Aorta (tissue), 5 donors: ENCODE data around the gene AMIGO1. TPM values are rescaled to one million over a fixed set of nuclear protein-coding genes. Genes with fewer than 3 reads are reported as not detected.

Experiments used
- ATAC-seq: fragments of 200-7000 bp; cut with Tn5 transposase; one replicate; pipeline ENCODE4 v1.9.1; 2022; ENCODE audit warnings: moderate library complexity; ENCODE audit not compliant: low FRiP score
- DNase-seq, 2 donors: peaks; one replicate each; pipeline ENCODE4 v3.0.0-alpha.2; 2020
- H3K27ac ChIP-seq, 2 donors: one replicate each; pipeline ENCODE4 v1.5.1; 2013; ENCODE audit warnings: low read length in 2 of 2, mild to moderate bottlenecking in 2 of 2, moderate library complexity in 2 of 2, control low read depth in 1 of 2, inconsistent platforms in 1 of 2, low read depth in 1 of 2
- H3K27me3 ChIP-seq, 2 donors: one replicate each; pipeline ENCODE4 v1.6.1; 2013; ENCODE audit warnings: control low read depth in 1 of 2, low read length in 1 of 2, mild to moderate bottlenecking in 1 of 2, moderate library complexity in 1 of 2; ENCODE audit not compliant: insufficient read depth in 2 of 2, control insufficient read depth in 1 of 2
- H3K36me3 ChIP-seq, 2 donors: one replicate each; pipeline ENCODE4 v1.6.1; 2013; ENCODE audit warnings: control low read depth in 1 of 2, low read length in 1 of 2, mild to moderate bottlenecking in 1 of 2; ENCODE audit not compliant: insufficient read depth in 2 of 2, control insufficient read depth in 1 of 2
- H3K4me1 ChIP-seq, 2 donors: one replicate each; pipeline ENCODE4 v1.6.1; 2013; ENCODE audit warnings: low read length in 2 of 2, control low read depth in 1 of 2, mild to moderate bottlenecking in 1 of 2, moderate library complexity in 1 of 2; ENCODE audit not compliant: insufficient read depth in 2 of 2, control insufficient read depth in 1 of 2
- H3K4me3 ChIP-seq, 2 donors: one replicate each; pipeline ENCODE4 v1.5.1; 2013; ENCODE audit warnings: low read length in 2 of 2, control low read depth in 1 of 2, mild to moderate bottlenecking in 1 of 2
- H3K9me3 ChIP-seq: one replicate; pipeline ENCODE4 v1.6.1; 2013; ENCODE audit warnings: mild to moderate bottlenecking, low read length; ENCODE audit not compliant: control insufficient read depth
- WGBS, 2 donors: extraction: QIAGEN DNeasy Blood & Tissue Kit; methylation state at CpG; one replicate each; pipeline ENCODE4 v1.1.7; 2013; 5-methylcytosine and 5-hydroxymethylcytosine counted together
- intact Hi-C, 2 donors: fragments of 100-400 bp; cut with DNase I; formaldehyde crosslinking; loops; one replicate each; pipeline versions ENCODE4 v1.14.2 to v1.15.0; 2022
- polyA plus RNA-seq, 2 donors: library from polyadenylated mRNA; stranded (reverse); fragments of 200-250 nt; gene quantifications; one replicate each; pipeline ENCODE4 v1.2.3, GENCODE V29; 2013
- total RNA-seq, 2 donors: library from RNA; stranded (reverse); fragmentation: NEBNext Ultra II Directional; extraction: Animal tissue kit (Norgen Biotek cat#: 25700); gene quantifications; one replicate each; pipeline ENCODE4 v1.2.1, GENCODE V29; 2021
- donor health status: healthy with polysubstance abuse.
- donor health status: Bipolar disorder and iron deficiency.
- donor health status: DM: no; HTN: no; CAD: no.
- donor health status: DM: no; HTN: no; CAD: no.
- donor health status: DM: yes; HTN: yes; CAD: no.

The AMIGO1 gene
- total and polyA plus RNA-seq, 4 donors = 3.1 to 7.7 (median 4.2) TPM

GRCh38 chr1:109543988-109544735 is 34.6 kb upstream of the AMIGO1 start:
- no peak overlapping the region for H3K4me3 ChIP-seq
- no peaks in the 10 kb centered on the region for H3K4me1 ChIP-seq
- DNase-seq (no peak), ATAC-seq (no peak)
- H3K27ac ChIP-seq = no peak overlapping the region
- intact Hi-C loops = loop anchor here in 1 of 2 donors (10.0 kb wide), 1 partner anchor 441 kb away; the partner anchor contains the start of gene AHCYL1
- H3K36me3 ChIP-seq = no peaks in the 10 kb centered on the region
- WGBS, 2 donors = 70 to 73% methylated on average over 14 of the region's 14 CpGs
- H3K27me3 ChIP-seq = no peaks in the 10 kb centered on the region
- no peaks in the 10 kb centered on the region for H3K9me3 ChIP-seq

GRCh38 chr1:109543283-109543987 is 33.9 kb upstream of the AMIGO1 start:
- H3K4me3 ChIP-seq = no peak overlapping the region
- ATAC-seq (no peak), DNase-seq (no peak)
- intact Hi-C loops = loop anchor here in 1 of 2 donors (10.0 kb wide), 1 partner anchor 441 kb away; the partner anchor contains the start of gene AHCYL1
- H3K9me3 ChIP-seq = no peaks in the 10 kb centered on the region
- H3K27me3 ChIP-seq = no peaks in the 10 kb centered on the region
- 86 to 87% methylated on average over 24 of the region's 24 CpGs for WGBS, 2 donors
- H3K27ac ChIP-seq = no peak overlapping the region
- H3K36me3 ChIP-seq = no peaks in the 10 kb centered on the region
- no peaks in the 10 kb centered on the region for H3K4me1 ChIP-seq

GRCh38 chr1:109542657-109543056 is 33.1 kb upstream of the AMIGO1 start:
- no peaks in the 10 kb centered on the region for H3K9me3 ChIP-seq
- no peaks in the 10 kb centered on the region for H3K27me3 ChIP-seq
- H3K27ac ChIP-seq = no peak overlapping the region
- intact Hi-C loops = loop anchor here in 1 of 2 donors (10.0 kb wide), 1 partner anchor 442 kb away; the partner anchor contains the start of gene AHCYL1
- H3K36me3 ChIP-seq = no peaks in the 10 kb centered on the region
- no peak for DNase-seq
- no peaks in the 10 kb centered on the region for H3K4me1 ChIP-seq
- 89 to 94% methylated on average over 10 of the region's 10 CpGs for WGBS, 2 donors
- no peak overlapping the region for H3K4me3 ChIP-seq
- no peak for ATAC-seq

- H3K27me3 ChIP-seq = no peaks in the 10 kb centered on the region
- no peak overlapping the region for H3K4me3 ChIP-seq
- H3K27ac ChIP-seq = no peak overlapping the region
- ATAC-seq = no peak
- no peaks in the 10 kb centered on the region for H3K36me3 ChIP-seq
- intact Hi-C loops = loop anchor here in 1 of 2 donors (10.0 kb wide), 1 partner anchor 444 kb away; the partner anchor contains the start of gene AHCYL1
- H3K9me3 ChIP-seq = no peaks in the 10 kb centered on the region
- no peaks in the 10 kb centered on the region for H3K4me1 ChIP-seq
- DNase-seq = no peak
- WGBS, 2 donors = 28 to 34% methylated on average over 3 of the region's 3 CpGs
These were observed 31.6 kb upstream of the AMIGO1 start for GRCh38 chr1:109541102-109541501.

- H3K27me3 ChIP-seq = no peaks in the 10 kb centered on the region
- whole genome bisulfite sequencing, 2 donors = 72 to 75% methylated on average over 7 of the region's 7 CpGs
- intact Hi-C loops = loop anchor here (5.0 to 10.0 kb wide), 4 partner anchors 112 to 445 kb away; partner anchors contain the start of genes PSMA5 (in 2 of the 2) and AHCYL1 (in 1 of the 2)
These were observed 30.1 kb upstream of the AMIGO1 start, which contains the start of gene GPR61 for GRCh38 chr1:109539676-109540075. Gene GPR61, plus strand, starts transcription at chr1:109539872. Its CDS starts 3,151 bp downstream, at chr1:109543023.

GRCh38 chr1:109538827-109539555 is 29.5 kb upstream of the AMIGO1 start:
- 94% methylated on average over 9 of the region's 9 CpGs for WGBS, 2 donors
- intact Hi-C loops = loop anchor here (5.0 to 10.0 kb wide), 3 partner anchors 112 to 264 kb away; partner anchors contain the start of gene PSMA5 (in 2 of the 2)
- H3K4me1 ChIP-seq = no peaks in the 10 kb centered on the region
- H3K27me3 ChIP-seq = no peaks in the 10 kb centered on the region
- no peak for DNase-seq
- H3K36me3 ChIP-seq = no peaks in the 10 kb centered on the region
- H3K27ac ChIP-seq = no peak overlapping the region
- H3K9me3 ChIP-seq = no peaks in the 10 kb centered on the region
- no peak overlapping the region for H3K4me3 ChIP-seq
- ATAC-seq = no peak

More at GRCh38 chr1:109539676-109540075, 30.1 kb upstream of the AMIGO1 start, which contains the start of gene GPR61:
- DNase-seq (no peak), ATAC-seq (no peak)
- Histone ChIP-seq H3K4me3 (no peak within 1 kb of the TSS), H3K4me1 (no peaks in the 10 kb centered on the region), H3K27ac (no peak within 1 kb of the TSS), H3K9me3 (no peaks in the 10 kb centered on the region), H3K36me3 (no peaks in the 10 kb centered on the region)

- 93% methylated on average over 9 of the region's 9 CpGs for WGBS, 2 donors
- Histone ChIP-seq H3K9me3 (no peaks in the 10 kb centered on the region), H3K4me3 (no peak overlapping the region), H3K27ac (no peak overlapping the region), H3K4me1 (no peaks in the 10 kb centered on the region), H3K36me3 (no peaks in the 10 kb centered on the region), H3K27me3 (no peaks in the 10 kb centered on the region)
- intact Hi-C loops = loop anchor here (5.0 to 10.0 kb wide), 3 partner anchors 110 to 263 kb away; partner anchors contain the start of gene PSMA5 (in 2 of the 2)
- DNase-seq = no peak
- ATAC-seq = no peak
These were observed 28.1 kb upstream of the AMIGO1 start for GRCh38 chr1:109537450-109538178.
